Astrocyte of the cerebellum (primary cell): ENCODE results near the gene LOXHD1.
A peak's percentile ranks its signal among the peaks of the same experiment; 100 is the strongest.

Source experiments
- DNase-seq: peaks from one replicate; pipeline ENCODE4 v3.0.0-alpha.2; 2011; ENCODE audit warnings: low read depth
- H3K4me3 ChIP-seq: 2 replicates; pipeline ENCODE4 v1.5.1; 2011; ENCODE audit warnings: mild to moderate bottlenecking, low read depth, low read length, moderate library complexity
- CTCF ChIP-seq: IDR thresholded peaks from 2 replicates; pipeline ENCODE4 v1.5.1; 2012; ENCODE audit warnings: low read length, low read depth, moderate library complexity, mild to moderate bottlenecking; ENCODE audit errors: missing control alignments
- in situ Hi-C: cut with HindIII; loops from 2 replicates; pipeline ENCODE4 v1.10.0; 2017; ENCODE audit warnings: low sequenced_read_pairs

Gene LOXHD1

GRCh38 chr18:46469186-46469915 is 187.7 kb downstream of the LOXHD1 start:
- DNase-seq, result peak; percentile 78
- H3K4me3 ChIP-seq, result no peak overlapping the region
- in situ Hi-C loops, result no loop called here
- TF ChIP-seq CTCF, result no peak

GRCh38 chr18:46468426-46469180 is 188.4 kb downstream of the LOXHD1 start:
- in situ Hi-C loops, result no loop called here
- TF ChIP-seq CTCF, result no peak
- no peak for DNase-seq
- H3K4me3 ChIP-seq, result no peak overlapping the region

GRCh38 chr18:46466234-46467160 is 190.5 kb downstream of the LOXHD1 start:
- TF ChIP-seq CTCF, result no peak
- DNase-seq, result no peak
- in situ Hi-C loops, result no loop called here
- no peak overlapping the region for H3K4me3 ChIP-seq

- in situ Hi-C loops, result no loop called here
- DNase-seq, result no peak
- peak; percentile 40 for TF ChIP-seq CTCF
- no peak overlapping the region for H3K4me3 ChIP-seq
These were observed 191.9 kb downstream of the LOXHD1 start for GRCh38 chr18:46464926-46465655.

- TF ChIP-seq CTCF, result no peak
- in situ Hi-C loops, result no loop called here
- H3K4me3 ChIP-seq, result no peak overlapping the region
- no peak for DNase-seq
These were observed 194.5 kb downstream of the LOXHD1 start for GRCh38 chr18:46462523-46462922.

GRCh38 chr18:46461993-46462392 is 195.0 kb downstream of the LOXHD1 start:
- in situ Hi-C loops, result no loop called here
- H3K4me3 ChIP-seq, result no peak overlapping the region
- TF ChIP-seq CTCF, result no peak
- no peak for DNase-seq
